Osteoblast (primary cell): Measurements from ENCODE around the gene SHISAL1. TPM values are rescaled to one million over a fixed set of nuclear protein-coding genes. Genes with fewer than 3 reads are reported as not detected.

ENCODE experiments used
- DNase-seq: peaks from one replicate; pipeline ENCODE4 v3.0.0; 2011; ENCODE audit warnings: low spot score, mixed read lengths; ENCODE audit not compliant: insufficient read length; ENCODE audit errors: missing footprints
- H2AFZ ChIP-seq: 2 replicates; pipeline ENCODE4 v1.6.0; 2011; ENCODE audit warnings: mild to moderate bottlenecking, low read length
- H3K27ac ChIP-seq: 2 replicates; pipeline ENCODE4 v1.5.1; 2011; ENCODE audit warnings: mild to moderate bottlenecking, low read depth, low read length, moderate library complexity
- H3K27me3 ChIP-seq: 2 replicates; pipeline ENCODE4 v1.6.0; 2012; ENCODE audit warnings: mild to moderate bottlenecking, control low read depth, inconsistent platforms, low read length, moderate library complexity; ENCODE audit not compliant: insufficient read depth
- H3K36me3 ChIP-seq: 2 replicates; pipeline ENCODE4 v1.5.1; 2011; ENCODE audit warnings: mild to moderate bottlenecking, low read length, control low read depth, moderate library complexity; ENCODE audit not compliant: insufficient read depth
- H3K4me1 ChIP-seq: 2 replicates; pipeline ENCODE4 v1.5.1; 2011; ENCODE audit warnings: mild to moderate bottlenecking, low read length, control low read depth, moderate library complexity; ENCODE audit not compliant: insufficient read depth
- H3K4me2 ChIP-seq: 2 replicates; pipeline ENCODE4 v1.6.0; 2011; ENCODE audit warnings: mild to moderate bottlenecking, low read length; ENCODE audit not compliant: insufficient read depth
- H3K4me3 ChIP-seq: fragments of 200-600 bp; sonication (generic); 3 replicates; pipeline ENCODE4 v1.5.1; 2012; ENCODE audit warnings: mild to moderate bottlenecking, low read length, inconsistent platforms; ENCODE audit not compliant: insufficient read depth
- H3K79me2 ChIP-seq: 2 replicates; pipeline ENCODE4 v1.6.0; 2012; ENCODE audit warnings: mild to moderate bottlenecking, low read length, control low read depth, inconsistent platforms; ENCODE audit not compliant: insufficient read depth
- H3K9me3 ChIP-seq: 2 replicates; pipeline ENCODE4 v1.5.1; 2011; ENCODE audit warnings: low read depth, low read length, control low read depth
- H4K20me1 ChIP-seq: 2 replicates; pipeline ENCODE4 v1.6.0; 2012; ENCODE audit warnings: mild to moderate bottlenecking, low read length, control low read depth; ENCODE audit not compliant: insufficient read depth
- total RNA-seq: library from RNA; depleted of rRNA; stranded (reverse); fragments of >200 nt; gene quantifications from 2 replicates; pipeline ENCODE4 v1.2.3, GENCODE V29; 2012
- TF ChIP-seq, protein P1 (sequence below): IDR thresholded peaks from 2 replicates; pipeline ENCODE4 v1.5.1; 2011; ENCODE audit warnings: mild to moderate bottlenecking, low read depth, low read length, moderate library complexity; ENCODE audit errors: extremely low read depth

The SHISAL1 gene
- total RNA-seq, 1 donor, result 52.5 TPM

DNA sequence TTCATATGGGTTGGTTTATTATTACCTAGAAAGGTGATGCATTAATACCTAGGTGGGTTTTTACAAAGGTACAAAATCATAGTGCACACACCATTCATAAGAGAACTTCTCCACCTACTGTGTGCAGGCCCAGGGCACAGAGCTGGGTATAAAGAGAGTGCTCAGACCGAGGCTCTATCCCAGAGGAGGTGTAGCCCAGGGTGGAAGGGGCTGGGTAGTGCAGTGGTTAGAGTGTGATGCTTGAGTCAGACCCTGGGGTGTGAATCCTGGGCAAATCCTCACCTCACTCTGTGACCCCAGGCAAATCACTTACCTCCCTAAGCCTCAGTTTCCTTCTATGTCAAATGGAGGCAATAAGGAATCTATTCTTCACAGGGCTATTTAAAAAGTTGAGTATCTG lies 99.8 kb downstream of the SHISAL1 start:
- H3K79me2 ChIP-seq, result no peaks in the 10 kb centered on the region
- no peak overlapping the region for H2AFZ ChIP-seq
- H3K4me3 ChIP-seq, result no peak overlapping the region
- H3K9me3 ChIP-seq, result no peaks in the 10 kb centered on the region
- no peak for DNase-seq
- H3K36me3 ChIP-seq, result no peaks in the 10 kb centered on the region
- peaks cover 21% of the 10 kb centered on the region for H3K4me1 ChIP-seq
- H4K20me1 ChIP-seq, result no peaks in the 10 kb centered on the region
- no peaks in the 10 kb centered on the region for H3K27me3 ChIP-seq
- TF ChIP-seq, protein P1, sequence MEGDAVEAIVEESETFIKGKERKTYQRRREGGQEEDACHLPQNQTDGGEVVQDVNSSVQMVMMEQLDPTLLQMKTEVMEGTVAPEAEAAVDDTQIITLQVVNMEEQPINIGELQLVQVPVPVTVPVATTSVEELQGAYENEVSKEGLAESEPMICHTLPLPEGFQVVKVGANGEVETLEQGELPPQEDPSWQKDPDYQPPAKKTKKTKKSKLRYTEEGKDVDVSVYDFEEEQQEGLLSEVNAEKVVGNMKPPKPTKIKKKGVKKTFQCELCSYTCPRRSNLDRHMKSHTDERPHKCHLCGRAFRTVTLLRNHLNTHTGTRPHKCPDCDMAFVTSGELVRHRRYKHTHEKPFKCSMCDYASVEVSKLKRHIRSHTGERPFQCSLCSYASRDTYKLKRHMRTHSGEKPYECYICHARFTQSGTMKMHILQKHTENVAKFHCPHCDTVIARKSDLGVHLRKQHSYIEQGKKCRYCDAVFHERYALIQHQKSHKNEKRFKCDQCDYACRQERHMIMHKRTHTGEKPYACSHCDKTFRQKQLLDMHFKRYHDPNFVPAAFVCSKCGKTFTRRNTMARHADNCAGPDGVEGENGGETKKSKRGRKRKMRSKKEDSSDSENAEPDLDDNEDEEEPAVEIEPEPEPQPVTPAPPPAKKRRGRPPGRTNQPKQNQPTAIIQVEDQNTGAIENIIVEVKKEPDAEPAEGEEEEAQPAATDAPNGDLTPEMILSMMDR, result no peak
- H3K27ac ChIP-seq, result no peak overlapping the region
- no peak overlapping the region for H3K4me2 ChIP-seq

DNA sequence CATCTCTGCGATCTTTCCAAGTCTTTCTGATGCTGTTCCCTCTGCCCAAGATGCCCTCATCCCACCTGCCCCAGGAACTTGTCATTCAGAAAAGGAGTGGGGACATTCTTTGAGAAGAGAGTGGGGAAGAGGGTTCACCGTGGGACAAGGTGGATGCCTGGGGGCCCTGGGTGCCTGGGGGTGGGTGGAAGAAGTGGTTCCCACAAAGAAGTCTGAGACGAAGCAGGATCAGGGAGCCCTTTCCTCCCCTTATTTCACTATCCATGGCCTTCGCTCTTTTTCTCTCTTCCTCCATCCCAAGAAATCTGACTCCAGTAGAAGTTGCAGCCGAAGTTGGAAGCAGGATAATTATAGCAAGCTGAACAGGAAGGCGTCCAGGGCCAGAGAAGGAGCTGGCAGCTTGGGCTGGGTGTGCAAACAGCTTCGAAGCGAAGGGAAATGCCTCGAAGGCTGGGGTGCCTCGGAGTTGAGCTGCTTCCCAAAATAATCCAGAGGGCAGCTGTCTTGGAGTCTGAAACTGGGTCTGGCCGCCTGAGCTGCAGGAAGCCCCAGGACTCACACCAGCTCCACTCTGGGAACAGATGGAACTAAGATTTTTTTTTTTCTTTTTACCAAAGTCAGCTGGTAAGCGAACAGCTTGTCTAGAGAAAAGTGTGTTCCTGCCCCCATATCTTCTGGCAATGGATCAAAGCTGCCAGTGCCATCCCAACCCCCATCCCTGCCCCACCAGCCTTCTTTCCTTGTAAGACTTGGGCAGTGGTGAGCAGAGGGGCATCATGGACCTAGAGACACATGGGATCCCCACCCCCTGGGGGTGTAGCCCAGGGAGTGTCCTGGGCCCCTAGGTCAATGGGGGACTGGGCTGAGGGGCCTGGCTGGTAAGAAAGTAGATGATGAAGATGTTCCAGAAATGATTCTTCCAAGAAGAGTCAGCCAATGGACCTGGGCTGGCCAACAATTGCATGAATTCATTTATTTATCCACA lies 100.5 kb downstream of the SHISAL1 start:
- Histone ChIP-seq H3K9me3 (no peaks in the 10 kb centered on the region), H3K4me3 (no peak overlapping the region), H3K4me1 (peaks cover 21% of the 10 kb centered on the region), H3K4me2 (peak overlapping the region; percentile 50), H3K27ac (no peak overlapping the region), H3K79me2 (no peaks in the 10 kb centered on the region), H3K36me3 (no peaks in the 10 kb centered on the region), H2AFZ (peak overlapping the region; percentile 69), H4K20me1 (no peaks in the 10 kb centered on the region), H3K27me3 (no peaks in the 10 kb centered on the region)
- TF ChIP-seq, protein P1, result no peak
- DNase-seq, result no peak

DNA sequence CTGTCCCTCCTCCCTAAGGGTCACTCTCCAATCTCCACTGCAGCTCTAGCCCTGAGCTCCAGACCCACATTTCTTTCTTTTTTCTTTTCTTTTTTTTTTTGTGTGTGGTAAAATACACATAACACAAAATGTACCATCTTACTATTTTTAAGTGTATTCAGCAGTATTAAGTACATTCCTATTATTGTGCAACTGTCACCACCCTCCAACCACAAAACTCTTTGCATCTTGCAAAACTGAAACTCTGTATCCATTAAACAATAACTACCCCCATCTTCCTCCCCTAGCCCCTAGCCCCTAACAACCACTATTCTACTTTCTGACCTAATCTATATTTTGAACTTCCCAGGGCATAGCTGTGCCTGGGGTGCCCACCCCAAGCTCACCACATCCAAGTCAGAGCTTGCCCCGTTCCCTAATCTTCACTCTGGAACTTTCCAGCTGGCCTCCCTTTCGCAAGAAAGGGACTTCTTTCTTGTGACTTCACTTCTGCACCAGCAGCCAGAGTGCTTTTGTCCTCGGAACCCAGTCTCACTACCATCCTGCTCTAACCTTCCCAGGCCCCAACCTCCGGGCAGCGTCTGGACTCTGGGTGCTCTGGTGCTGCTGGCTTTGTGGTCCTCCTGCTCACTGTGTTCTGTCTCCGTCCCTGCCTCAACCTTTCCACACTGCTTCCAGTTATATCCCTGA lies 101.3 kb downstream of the SHISAL1 start:
- no peak overlapping the region for H3K4me3 ChIP-seq
- H3K4me1 ChIP-seq, result peaks cover 21% of the 10 kb centered on the region
- peak overlapping the region; percentile 65 for H3K4me2 ChIP-seq
- no peaks in the 10 kb centered on the region for H3K27me3 ChIP-seq
- peak overlapping the region; percentile 69 for H2AFZ ChIP-seq
- no peaks in the 10 kb centered on the region for H3K36me3 ChIP-seq
- no peaks in the 10 kb centered on the region for H4K20me1 ChIP-seq
- no peak overlapping the region for H3K27ac ChIP-seq
- TF ChIP-seq, protein P1, result no peak
- DNase-seq, result peak; percentile 68
- H3K9me3 ChIP-seq, result no peaks in the 10 kb centered on the region
- H3K79me2 ChIP-seq, result no peaks in the 10 kb centered on the region

DNA sequence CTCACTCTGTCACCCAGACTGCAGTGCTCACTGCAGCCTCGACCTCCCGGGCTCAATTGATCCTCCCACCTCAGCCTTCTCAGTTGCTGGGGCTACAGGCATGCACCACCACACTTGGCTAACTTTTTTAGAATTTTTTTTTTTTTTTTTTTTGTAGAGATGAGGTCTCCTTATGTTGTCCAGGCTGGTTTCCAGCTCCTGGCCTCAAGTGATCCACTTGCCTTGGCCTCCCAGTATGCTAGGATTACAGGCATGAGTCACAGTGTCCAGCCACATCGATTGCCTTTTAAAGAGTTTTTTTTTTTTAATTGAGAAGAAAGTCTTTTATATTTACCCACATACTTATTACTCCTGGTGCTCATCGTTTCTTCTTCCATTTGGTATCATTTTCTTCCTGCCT lies 102.0 kb downstream of the SHISAL1 start:
- Histone ChIP-seq H3K79me2 (no peaks in the 10 kb centered on the region), H3K4me3 (no peak overlapping the region), H3K27ac (no peak overlapping the region), H4K20me1 (no peaks in the 10 kb centered on the region), H3K9me3 (no peaks in the 10 kb centered on the region), H3K36me3 (no peaks in the 10 kb centered on the region), H2AFZ (no peak overlapping the region), H3K4me1 (peaks cover 21% of the 10 kb centered on the region), H3K4me2 (peak overlapping the region; percentile 65), H3K27me3 (no peaks in the 10 kb centered on the region)
- TF ChIP-seq, protein P1, result no peak
- no peak for DNase-seq
